ENCODE results near the gene LBP. TPM values are rescaled to one million over a fixed set of nuclear protein-coding genes. Genes with fewer than 3 reads are reported as not detected.
"Not testable (repeated sequence)": the region's sequence is repeated elsewhere in the genome, so short reads cannot be mapped to it uniquely, and the experiment has no call there.

Gene LBP
- total and polyA plus RNA-seq, 8 donors, result 0.12 to 1.8 TPM; not detected in 6

DNA sequence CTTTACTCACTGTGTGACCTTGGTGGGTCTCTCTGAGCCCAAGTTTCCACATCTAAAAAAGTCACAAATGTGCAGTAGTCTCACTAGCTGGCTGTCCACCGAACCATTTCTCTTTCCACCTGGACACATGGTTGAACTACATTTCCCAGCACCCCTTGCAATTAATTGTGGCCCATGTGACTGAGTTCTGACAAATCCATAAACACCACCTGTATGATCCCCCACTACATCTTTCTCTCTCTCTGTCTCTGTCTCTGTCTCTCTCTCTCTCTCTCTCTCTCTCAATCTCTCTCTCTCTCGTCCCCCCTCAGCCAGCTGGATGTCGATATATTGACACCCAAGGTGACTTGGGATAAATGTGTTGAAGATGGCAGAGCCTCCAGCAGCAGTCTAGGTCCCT, 46.1 kb downstream of the LBP start:
- no peaks in the 10 kb centered on the region for H3K36me3 ChIP-seq
- peaks cover 0 to 6% of the 10 kb centered on the region in 2 donors for H3K4me1 ChIP-seq
- H3K27me3 ChIP-seq, result no peaks in the 10 kb centered on the region
- ATAC-seq, result no peak
- TF ChIP-seq, protein P1, sequence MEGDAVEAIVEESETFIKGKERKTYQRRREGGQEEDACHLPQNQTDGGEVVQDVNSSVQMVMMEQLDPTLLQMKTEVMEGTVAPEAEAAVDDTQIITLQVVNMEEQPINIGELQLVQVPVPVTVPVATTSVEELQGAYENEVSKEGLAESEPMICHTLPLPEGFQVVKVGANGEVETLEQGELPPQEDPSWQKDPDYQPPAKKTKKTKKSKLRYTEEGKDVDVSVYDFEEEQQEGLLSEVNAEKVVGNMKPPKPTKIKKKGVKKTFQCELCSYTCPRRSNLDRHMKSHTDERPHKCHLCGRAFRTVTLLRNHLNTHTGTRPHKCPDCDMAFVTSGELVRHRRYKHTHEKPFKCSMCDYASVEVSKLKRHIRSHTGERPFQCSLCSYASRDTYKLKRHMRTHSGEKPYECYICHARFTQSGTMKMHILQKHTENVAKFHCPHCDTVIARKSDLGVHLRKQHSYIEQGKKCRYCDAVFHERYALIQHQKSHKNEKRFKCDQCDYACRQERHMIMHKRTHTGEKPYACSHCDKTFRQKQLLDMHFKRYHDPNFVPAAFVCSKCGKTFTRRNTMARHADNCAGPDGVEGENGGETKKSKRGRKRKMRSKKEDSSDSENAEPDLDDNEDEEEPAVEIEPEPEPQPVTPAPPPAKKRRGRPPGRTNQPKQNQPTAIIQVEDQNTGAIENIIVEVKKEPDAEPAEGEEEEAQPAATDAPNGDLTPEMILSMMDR (IDR thresholded peaks at IDR 0.05), result no peak
- intact Hi-C loops (cut with DNase I), result no loop called here
- no peak for DNase-seq
- H3K4me3 ChIP-seq, result no peak overlapping the region
- H3K9me3 ChIP-seq, result no peaks in the 10 kb centered on the region
- no peak overlapping the region for H3K27ac ChIP-seq

DNA sequence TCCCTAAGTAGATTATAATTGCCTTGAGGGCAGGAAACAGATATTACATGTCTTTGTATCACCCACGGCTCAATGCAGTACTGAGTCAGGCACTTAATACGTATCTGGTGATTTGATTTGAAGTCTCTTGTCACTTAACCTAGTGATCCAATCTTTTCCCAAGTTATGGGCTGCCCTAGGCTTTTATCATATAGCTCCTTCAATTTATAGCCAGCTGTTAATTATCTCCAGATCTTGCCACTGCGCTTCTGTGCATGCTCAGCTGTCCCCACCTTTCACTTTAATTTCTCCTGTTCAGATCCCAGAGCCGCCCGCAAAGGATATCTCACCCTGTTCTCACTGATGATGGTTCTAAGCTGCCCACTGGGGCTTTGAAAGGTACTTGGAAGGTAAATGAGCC, 47.0 kb downstream of the LBP start:
- no peak for ATAC-seq
- intact Hi-C loops (cut with DNase I), result no loop called here

DNA sequence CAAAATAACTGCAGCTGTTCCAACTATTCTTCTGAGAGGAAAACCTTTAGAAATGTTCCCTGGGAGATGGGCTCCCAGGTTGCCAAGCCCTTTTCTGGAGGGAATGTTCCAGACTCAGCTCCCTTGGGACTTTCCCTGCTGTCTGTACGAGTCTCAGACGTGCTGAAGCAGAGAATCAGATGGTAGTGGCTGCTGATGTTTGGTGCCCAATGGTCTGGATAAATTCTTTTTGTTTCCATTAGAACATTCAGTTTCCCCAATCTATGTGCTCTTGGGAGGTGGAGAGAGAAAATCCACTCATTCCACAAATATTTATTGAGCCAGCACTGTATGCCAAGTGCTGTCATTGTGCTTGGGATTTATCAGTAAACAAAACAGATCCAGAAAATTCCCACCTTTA, 48.9 kb downstream of the LBP start:
- H3K4me3 ChIP-seq, result no peak overlapping the region
- no peak for ATAC-seq
- H3K27me3 ChIP-seq, result no peaks in the 10 kb centered on the region
- H3K4me1 ChIP-seq, result peaks cover 0 to 6% of the 10 kb centered on the region in 2 donors
- H3K27ac ChIP-seq, result no peak overlapping the region
- no peaks in the 10 kb centered on the region for H3K36me3 ChIP-seq
- H3K9me3 ChIP-seq, result no peaks in the 10 kb centered on the region
- intact Hi-C loops (cut with DNase I), result no loop called here
- DNase-seq, result no peak
- TF ChIP-seq, protein P1 (IDR thresholded peaks at IDR 0.05), result no peak

More for the DNA sequence above, 47.0 kb downstream of the LBP start:
- TF ChIP-seq, protein P1 (IDR thresholded peaks at IDR 0.05), result no peak
- Histone ChIP-seq H3K36me3 (no peaks in the 10 kb centered on the region), H3K4me3 (no peak overlapping the region), H3K9me3 (no peaks in the 10 kb centered on the region), H3K4me1 (peaks cover 0 to 6% of the 10 kb centered on the region in 2 donors), H3K27ac (no peak overlapping the region), H3K27me3 (no peaks in the 10 kb centered on the region)
- no peak for DNase-seq

GRCh38 chr20:38395751-38396395, 49.6 kb downstream of the LBP start:
- DNase-seq; ATAC-seq; H3K27ac ChIP-seq; H3K4me1 ChIP-seq; H3K4me3 ChIP-seq; H3K9me3 ChIP-seq; intact Hi-C loops (cut with DNase I); H3K27me3 ChIP-seq; H3K36me3 ChIP-seq: not testable (repeated sequence)

DNA sequence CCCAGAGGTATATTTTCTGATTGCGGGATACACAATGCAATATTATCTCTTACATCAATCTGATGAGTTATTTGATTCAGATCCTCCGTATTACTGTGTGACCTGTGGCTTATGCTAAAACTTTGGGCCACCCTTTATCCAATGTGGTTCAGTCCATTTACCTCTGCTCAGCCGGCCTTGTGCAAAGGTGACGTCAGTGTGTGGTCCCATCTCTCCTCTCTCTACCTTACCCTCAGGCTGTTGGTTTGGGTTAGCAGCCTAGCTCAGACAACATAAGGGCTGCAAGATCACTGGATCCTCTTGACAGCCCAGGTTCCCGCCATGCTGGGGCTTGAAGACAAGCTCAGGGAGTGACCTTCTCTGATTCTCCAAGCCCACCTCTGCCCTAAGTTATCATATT, 55.8 kb downstream of the LBP start:
- H3K27ac ChIP-seq, result no peak overlapping the region
- DNase-seq (no peak), ATAC-seq (no peak)
- H3K27me3 ChIP-seq, result no peaks in the 10 kb centered on the region
- no peak overlapping the region for H3K4me3 ChIP-seq
- no peaks in the 10 kb centered on the region for H3K4me1 ChIP-seq
- intact Hi-C loops (cut with DNase I), result no loop called here
- TF ChIP-seq, protein P1 (IDR thresholded peaks at IDR 0.05), result no peak
- H3K36me3 ChIP-seq, result no peaks in the 10 kb centered on the region
- H3K9me3 ChIP-seq, result no peaks in the 10 kb centered on the region

DNA sequence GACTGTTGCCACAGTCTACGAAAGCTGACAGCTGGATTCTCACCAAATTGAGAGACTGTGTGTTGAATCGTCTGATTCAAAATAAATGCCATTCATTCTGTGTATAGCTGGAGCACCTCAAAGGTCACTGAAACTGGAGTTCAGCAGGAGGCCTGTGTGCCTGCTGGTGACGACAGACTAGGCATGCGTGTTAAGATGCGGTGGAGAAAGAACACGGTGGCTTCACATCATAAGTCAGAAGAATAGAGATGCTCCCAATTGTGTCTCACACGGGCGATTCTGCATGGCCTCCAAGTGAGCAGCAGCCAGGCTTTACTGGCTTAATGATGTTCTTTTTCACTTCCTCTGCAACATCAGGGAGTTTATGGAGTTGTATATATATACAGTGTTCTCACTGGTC, 56.5 kb downstream of the LBP start:
- H3K27me3 ChIP-seq, result no peaks in the 10 kb centered on the region
- TF ChIP-seq, protein P1 (IDR thresholded peaks at IDR 0.05), result no peak
- no peak for ATAC-seq
- H3K9me3 ChIP-seq, result no peaks in the 10 kb centered on the region
- H3K4me1 ChIP-seq, result no peaks in the 10 kb centered on the region
- H3K27ac ChIP-seq, result no peak overlapping the region
- no peaks in the 10 kb centered on the region for H3K36me3 ChIP-seq
- DNase-seq, result no peak
- H3K4me3 ChIP-seq, result no peak overlapping the region
- intact Hi-C loops (cut with DNase I), result no loop called here

All from left lung (tissue), 10 donors.